ENCODE results near the gene MAD1L1.

- TF ChIP-seq CTCF (conservative IDR thresholded peaks at IDR 0.05) (no peak), EZH2 (IDR thresholded peaks at IDR 0.05; ENCODE audit: low read depth) (no peak)
Observed at GRCh38 chr7:1901431-1902210, 331.1 kb downstream of the MAD1L1 start.

Data from PC-9 (cell line).